D721Med (cell line): ENCODE results near the gene PAPSS2.

Experiments
- DNase-seq: peaks from one replicate; pipeline ENCODE4 v3.0.0; 2011; ENCODE audit warnings: low spot score; ENCODE audit not compliant: insufficient read length
- FAIRE-seq: peaks from 2 replicates; lab custom pipeline; 2011; peaks lifted over from hg19 to GRCh38; lab: Jason Lieb, UNC
- CTCF ChIP-seq: IDR thresholded peaks from 2 replicates; pipeline ENCODE4 v1.5.1; 2012; ENCODE audit warnings: mild to moderate bottlenecking, control low read depth; ENCODE audit not compliant: insufficient read depth; ENCODE audit errors: missing control alignments

Gene PAPSS2

GRCh38 chr10:87671139-87671815 is 11.6 kb downstream of the PAPSS2 start:
- no peak for DNase-seq
- no peak for TF ChIP-seq CTCF
- no peak for FAIRE-seq

GRCh38 chr10:87672551-87672950 is 12.9 kb downstream of the PAPSS2 start:
- no peak for DNase-seq
- FAIRE-seq: no peak
- no peak for TF ChIP-seq CTCF

- no peak for FAIRE-seq
- DNase-seq: no peak
- no peak for TF ChIP-seq CTCF
Observed at GRCh38 chr10:87674943-87675342, 15.3 kb downstream of the PAPSS2 start.

GRCh38 chr10:87675396-87676376 is 16.0 kb downstream of the PAPSS2 start:
- DNase-seq (no peak), FAIRE-seq (no peak)
- no peak for TF ChIP-seq CTCF

GRCh38 chr10:87677595-87677994 is 17.9 kb downstream of the PAPSS2 start:
- no peak for DNase-seq
- FAIRE-seq: no peak
- TF ChIP-seq CTCF: no peak

DNA sequence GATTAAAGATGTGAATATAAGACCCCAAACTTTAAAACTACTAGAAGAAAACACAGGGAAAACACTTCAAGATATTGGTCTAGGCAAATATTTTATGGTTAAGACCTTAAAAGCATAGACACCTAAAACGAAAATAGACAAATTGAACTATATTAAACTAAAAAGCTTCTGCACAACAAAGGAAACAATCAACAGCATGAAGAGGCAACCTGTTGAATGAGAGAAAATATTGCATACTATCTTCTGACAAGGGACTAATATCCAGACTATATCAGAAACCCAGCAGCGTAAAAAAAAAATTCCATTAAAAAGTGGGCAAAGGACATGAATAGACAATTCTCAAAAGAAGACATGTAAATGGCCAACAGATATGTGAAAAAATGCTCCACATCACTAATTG is 18.6 kb downstream of the PAPSS2 start:
- TF ChIP-seq CTCF: no peak
- DNase-seq: no peak
- no peak for FAIRE-seq
